Measurements from ENCODE around the gene ITGB2. TPM values are rescaled to one million over a fixed set of nuclear protein-coding genes. Genes with fewer than 3 reads are reported as not detected.
"Not testable (repeated sequence)": the region's sequence is repeated elsewhere in the genome, so short reads cannot be mapped to it uniquely, and the experiment has no call there.

The ITGB2 gene
- total and polyA plus RNA-seq, 4 donors: 19.2 to 36.7 (median 27.8) TPM

- H3K4me1 ChIP-seq (ENCODE audit: control insufficient read depth, insufficient read depth, low read length): peaks cover 3% of the 10 kb centered on the region
- 70% methylated on average over 6 of the region's 7 CpGs for WGBS (ENCODE audit: insufficient coverage)
- H3K27me3 ChIP-seq (ENCODE audit: control insufficient read depth, insufficient read depth, low read length): no peaks in the 10 kb centered on the region
- H3K9me3 ChIP-seq (ENCODE audit: control insufficient read depth, insufficient read depth, low read length): no peaks in the 10 kb centered on the region
- no peak overlapping the region for H3K27ac ChIP-seq (ENCODE audit: low read depth, low read length)
- no peak overlapping the region for H3K4me3 ChIP-seq (ENCODE audit: low read depth, low read length)
- DNase-seq (ENCODE audit: low read depth in 4 of 6, low spot score in 6 of 6): no peak
- H3K36me3 ChIP-seq (ENCODE audit: control insufficient read depth, insufficient read depth, low read length): no peaks in the 10 kb centered on the region
Measured at GRCh38 chr21:44884097-44884496, 36.6 kb downstream of the ITGB2 start.

DNA sequence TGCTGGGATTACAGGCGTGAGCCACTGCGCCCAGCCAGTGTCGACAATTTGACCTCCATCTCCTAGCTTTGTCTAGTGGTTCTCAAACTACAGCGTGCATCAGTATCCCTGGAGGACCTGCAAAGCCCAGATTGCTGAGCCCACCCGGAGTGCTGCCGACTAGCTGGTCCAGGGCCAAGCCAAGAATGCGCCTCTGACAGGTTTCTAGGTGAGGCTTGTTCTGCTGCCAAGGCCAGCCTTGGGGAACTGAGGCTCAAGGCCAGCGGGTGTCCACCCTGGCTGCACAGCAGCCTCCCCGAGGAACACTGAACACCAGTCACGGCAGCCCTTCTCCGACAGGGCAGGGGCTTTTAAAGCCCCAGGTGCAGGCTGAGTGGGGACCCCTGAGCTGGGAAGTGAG lies 37.4 kb downstream of the ITGB2 start:
- no peaks in the 10 kb centered on the region for H3K9me3 ChIP-seq (ENCODE audit: control insufficient read depth, insufficient read depth, low read length)
- H3K4me1 ChIP-seq (ENCODE audit: control insufficient read depth, insufficient read depth, low read length): peaks cover 3% of the 10 kb centered on the region
- H3K4me3 ChIP-seq (ENCODE audit: low read depth, low read length): no peak overlapping the region
- WGBS (ENCODE audit: insufficient coverage): 84% methylated on average over 11 of the region's 11 CpGs
- DNase-seq (ENCODE audit: low read depth in 4 of 6, low spot score in 6 of 6): no peak
- H3K27me3 ChIP-seq (ENCODE audit: control insufficient read depth, insufficient read depth, low read length): no peaks in the 10 kb centered on the region
- no peak overlapping the region for H3K27ac ChIP-seq (ENCODE audit: low read depth, low read length)
- no peaks in the 10 kb centered on the region for H3K36me3 ChIP-seq (ENCODE audit: control insufficient read depth, insufficient read depth, low read length)

DNA sequence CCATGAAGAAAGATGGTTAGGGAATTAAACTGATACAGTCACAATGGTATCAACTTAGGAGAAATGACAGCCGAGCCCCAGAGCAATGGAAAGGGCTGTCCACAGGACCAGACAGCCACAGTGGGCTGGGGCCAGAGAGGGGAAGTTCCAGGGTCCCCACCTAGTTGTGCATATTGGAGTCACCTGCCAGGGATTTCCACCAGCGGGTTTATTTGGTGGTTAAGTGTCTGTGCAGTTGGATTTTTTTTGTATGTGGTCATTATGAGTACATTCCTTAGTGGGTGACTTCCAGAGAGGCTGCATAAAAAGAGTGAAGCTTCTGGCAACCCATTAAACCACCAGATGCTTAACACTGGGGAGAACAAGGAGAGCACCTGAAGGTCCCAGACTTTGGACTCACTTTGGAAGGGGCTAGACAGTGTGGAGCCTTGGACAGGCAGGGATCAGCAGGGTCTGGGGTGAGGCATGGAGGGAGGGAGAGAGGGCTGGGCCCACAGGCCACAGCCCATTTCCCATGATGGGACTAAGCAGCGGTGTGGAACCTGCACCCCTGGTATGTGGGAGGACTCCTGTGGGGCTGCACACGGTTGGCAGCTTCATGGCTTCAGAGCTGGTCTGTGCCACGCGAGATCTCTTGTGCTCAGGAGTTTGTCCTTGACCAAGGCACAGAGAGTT lies 39.4 kb downstream of the ITGB2 start:
- H3K4me1 ChIP-seq (ENCODE audit: control insufficient read depth, insufficient read depth, low read length): peaks cover 3% of the 10 kb centered on the region
- no peaks in the 10 kb centered on the region for H3K9me3 ChIP-seq (ENCODE audit: control insufficient read depth, insufficient read depth, low read length)
- WGBS (ENCODE audit: insufficient coverage): 77% methylated on average over 6 of the region's 6 CpGs
- no peaks in the 10 kb centered on the region for H3K36me3 ChIP-seq (ENCODE audit: control insufficient read depth, insufficient read depth, low read length)
- H3K27me3 ChIP-seq (ENCODE audit: control insufficient read depth, insufficient read depth, low read length): no peaks in the 10 kb centered on the region
- DNase-seq (ENCODE audit: low read depth in 4 of 6, low spot score in 6 of 6): no peak
- H3K27ac ChIP-seq (ENCODE audit: low read depth, low read length): no peak overlapping the region
- no peak overlapping the region for H3K4me3 ChIP-seq (ENCODE audit: low read depth, low read length)

DNA sequence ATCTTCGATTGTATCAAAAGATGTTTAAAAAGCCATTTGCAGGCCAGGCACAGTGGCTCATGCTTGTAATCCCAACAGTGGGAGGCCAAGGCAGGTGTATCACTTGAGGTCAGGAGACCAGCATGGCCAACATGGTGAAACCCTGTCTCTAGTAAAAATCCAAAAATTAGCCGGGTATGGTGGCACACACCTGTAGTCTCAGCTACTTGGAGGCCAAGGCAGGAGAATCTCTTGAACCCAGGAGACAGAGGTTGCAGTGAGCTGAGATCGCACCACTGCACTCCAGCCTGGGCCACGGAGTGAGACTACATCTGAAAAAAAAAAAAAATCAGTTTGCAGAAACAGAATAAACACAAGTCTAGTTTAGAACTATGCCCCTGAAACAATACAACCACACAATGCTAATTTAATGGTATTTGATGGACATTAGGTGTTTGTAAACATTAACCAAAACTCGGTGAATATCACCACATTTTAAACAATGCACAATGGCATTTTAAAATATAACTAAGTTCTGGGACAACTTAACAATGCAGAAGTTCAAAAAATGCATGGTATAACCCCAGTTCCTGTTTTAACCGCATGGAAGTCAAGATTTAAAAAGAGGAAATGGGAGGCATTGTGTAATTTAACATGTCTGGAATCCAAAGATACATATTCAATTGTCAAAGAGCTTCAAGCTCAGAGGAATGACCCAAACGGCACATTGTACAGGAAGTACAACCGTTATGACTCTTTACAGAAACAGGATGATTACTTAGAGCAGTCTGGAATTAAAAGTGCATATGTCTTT lies 40.1 kb downstream of the ITGB2 start:
- H3K4me3 ChIP-seq (ENCODE audit: low read depth, low read length): no peak overlapping the region
- H3K27ac ChIP-seq (ENCODE audit: low read depth, low read length): no peak overlapping the region
- no peaks in the 10 kb centered on the region for H3K9me3 ChIP-seq (ENCODE audit: control insufficient read depth, insufficient read depth, low read length)
- H3K4me1 ChIP-seq (ENCODE audit: control insufficient read depth, insufficient read depth, low read length): peaks cover 3% of the 10 kb centered on the region
- WGBS (ENCODE audit: insufficient coverage): 95% methylated on average over 6 of the region's 8 CpGs
- DNase-seq (ENCODE audit: low read depth in 4 of 6, low spot score in 6 of 6): no peak
- H3K27me3 ChIP-seq (ENCODE audit: control insufficient read depth, insufficient read depth, low read length): no peaks in the 10 kb centered on the region
- no peaks in the 10 kb centered on the region for H3K36me3 ChIP-seq (ENCODE audit: control insufficient read depth, insufficient read depth, low read length)

- H3K4me1 ChIP-seq (ENCODE audit: control insufficient read depth, insufficient read depth, low read length): peaks cover 11% of the 10 kb centered on the region
- not testable (repeated sequence) for H3K4me3 ChIP-seq (ENCODE audit: low read depth, low read length); H3K9me3 ChIP-seq (ENCODE audit: control insufficient read depth, insufficient read depth, low read length); H3K27me3 ChIP-seq (ENCODE audit: control insufficient read depth, insufficient read depth, low read length); H3K36me3 ChIP-seq (ENCODE audit: control insufficient read depth, insufficient read depth, low read length); H3K27ac ChIP-seq (ENCODE audit: low read depth, low read length); DNase-seq (ENCODE audit: low read depth in 4 of 6, low spot score in 6 of 6)
- WGBS (ENCODE audit: insufficient coverage): 84% methylated on average over 8 of the region's 8 CpGs
Measured at GRCh38 chr21:44879238-44879637, 41.5 kb downstream of the ITGB2 start.

GRCh38 chr21:44878053-44878982 lies 42.4 kb downstream of the ITGB2 start:
- Histone ChIP-seq H3K36me3 (ENCODE audit: control insufficient read depth, insufficient read depth, low read length) (no peaks in the 10 kb centered on the region), H3K4me1 (ENCODE audit: control insufficient read depth, insufficient read depth, low read length) (peaks cover 14% of the 10 kb centered on the region), H3K27me3 (ENCODE audit: control insufficient read depth, insufficient read depth, low read length) (peaks cover 5% of the 10 kb centered on the region), H3K4me3 (ENCODE audit: low read depth, low read length) (no peak overlapping the region), H3K27ac (ENCODE audit: low read depth, low read length) (no peak overlapping the region), H3K9me3 (ENCODE audit: control insufficient read depth, insufficient read depth, low read length) (no peaks in the 10 kb centered on the region)
- WGBS (ENCODE audit: insufficient coverage): 81% methylated on average over 6 of the region's 13 CpGs
- no peak for DNase-seq (ENCODE audit: low read depth in 4 of 6, low spot score in 6 of 6)

DNA sequence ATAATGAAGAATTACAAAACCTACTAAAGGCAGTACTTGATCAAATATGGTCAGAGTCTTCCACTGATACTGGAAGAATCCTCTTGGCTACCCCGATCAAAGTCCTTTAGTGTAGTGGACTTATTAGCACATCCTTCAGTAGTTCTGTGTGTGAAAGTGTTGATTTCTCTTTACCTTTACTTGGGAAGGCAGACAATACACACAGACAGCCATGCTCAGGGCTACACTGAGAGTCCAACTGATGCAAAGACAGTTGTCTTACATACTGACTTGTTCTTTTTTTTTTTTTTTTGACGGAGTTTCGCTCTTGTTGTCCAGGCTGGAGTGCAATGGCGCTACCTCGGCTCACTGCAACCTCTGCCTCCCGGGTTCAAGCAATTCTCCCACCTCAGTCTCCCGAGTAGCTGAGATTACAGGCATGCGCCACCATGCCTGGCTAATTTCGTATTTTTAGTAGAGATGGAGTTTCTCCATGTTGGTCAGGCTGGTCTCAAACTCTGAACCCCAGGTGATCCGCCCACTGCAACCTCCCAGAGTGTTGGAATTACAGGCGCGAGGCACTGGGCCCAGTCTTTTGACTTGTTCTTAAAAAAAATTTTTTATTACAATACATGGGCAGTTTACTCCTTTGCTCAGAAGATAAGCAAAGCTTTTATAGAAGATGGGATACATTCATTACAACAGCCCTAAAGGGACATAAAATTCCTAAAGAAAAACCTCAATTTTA lies 43.7 kb downstream of the ITGB2 start:
- H3K4me1 ChIP-seq (ENCODE audit: control insufficient read depth, insufficient read depth, low read length): peaks cover 20% of the 10 kb centered on the region
- H3K9me3 ChIP-seq (ENCODE audit: control insufficient read depth, insufficient read depth, low read length): no peaks in the 10 kb centered on the region
- H3K27me3 ChIP-seq (ENCODE audit: control insufficient read depth, insufficient read depth, low read length): peaks cover 5% of the 10 kb centered on the region
- H3K36me3 ChIP-seq (ENCODE audit: control insufficient read depth, insufficient read depth, low read length): no peaks in the 10 kb centered on the region
- WGBS (ENCODE audit: insufficient coverage): 100% methylated on average over 5 of the region's 12 CpGs
- no peak overlapping the region for H3K4me3 ChIP-seq (ENCODE audit: low read depth, low read length)
- no peak for DNase-seq (ENCODE audit: low read depth in 4 of 6, low spot score in 6 of 6)
- H3K27ac ChIP-seq (ENCODE audit: low read depth, low read length): no peak overlapping the region

GRCh38 chr21:44875316-44875700 lies 45.4 kb downstream of the ITGB2 start:
- Histone ChIP-seq H3K36me3 (ENCODE audit: control insufficient read depth, insufficient read depth, low read length) (no peaks in the 10 kb centered on the region), H3K27me3 (ENCODE audit: control insufficient read depth, insufficient read depth, low read length) (peaks cover 5% of the 10 kb centered on the region), H3K9me3 (ENCODE audit: control insufficient read depth, insufficient read depth, low read length) (no peaks in the 10 kb centered on the region), H3K27ac (ENCODE audit: low read depth, low read length) (peak overlapping the region; percentile 75), H3K4me3 (ENCODE audit: low read depth, low read length) (peak overlapping the region; percentile 52), H3K4me1 (ENCODE audit: control insufficient read depth, insufficient read depth, low read length) (peaks cover 32% of the 10 kb centered on the region)
- WGBS (ENCODE audit: insufficient coverage): 65% methylated on average over 6 of the region's 6 CpGs
- DNase-seq (ENCODE audit: low read depth in 4 of 6, low spot score in 6 of 6): peak in 2 of 6 donors; percentile 31 to 47

Data from spinal cord (tissue), 10 donors.